Esophagus muscularis mucosa (tissue), 4 donors: ENCODE results near the gene LMF1. TPM values are rescaled to one million over a fixed set of nuclear protein-coding genes. Genes with fewer than 3 reads are reported as not detected.
A peak's percentile ranks its signal among the peaks of the same experiment; 100 is the strongest.

Experiments used
- DNase-seq: peaks from one replicate; pipeline ENCODE4 v3.0.0-alpha.2; 2017; ENCODE audit errors: extremely low spot score
- H3K27ac ChIP-seq, 4 donors: fragments of 200-600 bp; sonication (generic); replicated peaks in 1 of 4; 1 replicate in 3 of 4; 2 replicates in 1 of 4; pipeline ENCODE4 v1.5.1; 2016 to 2019; ENCODE audit warnings: mild to moderate bottlenecking in 1 of 4
- H3K27me3 ChIP-seq, 4 donors: fragments of 200-600 bp; sonication (generic); one replicate each; pipeline versions ENCODE4 v1.5.1 to v1.6.0; 2016 to 2019
- H3K36me3 ChIP-seq, 4 donors: fragments of 200-600 bp; sonication (generic); one replicate each; pipeline ENCODE4 v1.5.1; 2016 to 2019
- H3K4me1 ChIP-seq, 4 donors: fragments of 200-600 bp; sonication (generic); one replicate each; pipeline ENCODE4 v1.5.1; 2016 to 2019
- H3K4me3 ChIP-seq, 4 donors: fragments of 200-600 bp; sonication (generic); 1 replicate in 2 of 4; 2 replicates in 2 of 4; pipeline ENCODE4 v1.5.1; 2016 to 2019; ENCODE audit warnings: mild to moderate bottlenecking in 4 of 4, moderate library complexity in 1 of 4
- H3K9me3 ChIP-seq, 4 donors: fragments of 200-600 bp; sonication (generic); 1 replicate in 3 of 4; 2 replicates in 1 of 4; pipeline ENCODE4 v1.5.1; 2016 to 2019
- CTCF ChIP-seq, 3 experiments: fragments of 200-600 bp in 2 of 3; fragments of 450-650 bp in 1 of 3; sonication (generic) in 2 of 3; IDR thresholded peaks; one replicate each; pipeline ENCODE4 v1.5.1; 2017 to 2019; ENCODE audit warnings: antibody characterized with exemption in 3 of 3, mild to moderate bottlenecking in 2 of 3, moderate library complexity in 1 of 3
- EP300 ChIP-seq: sonication (generic); formaldehyde crosslinking; IDR thresholded peaks from one replicate; pipeline ENCODE4 v1.6.1; 2017; ENCODE audit warnings: antibody characterized with exemption
- POLR2A ChIP-seq: fragments of 450-650 bp; IDR thresholded peaks from one replicate; pipeline ENCODE4 v1.6.1; 2017; ENCODE audit warnings: antibody characterized with exemption, moderate library complexity, mild to moderate bottlenecking, low read depth
- POLR2AphosphoS5 ChIP-seq, 2 donors: sonication (generic); formaldehyde crosslinking; IDR thresholded peaks; one replicate each; pipeline ENCODE4 v1.6.1; 2017; ENCODE audit warnings: antibody characterized with exemption in 2 of 2
- WGBS: methylation state at CpG from one replicate; pipeline ENCODE4 v1.1.5; 2018; 5-methylcytosine and 5-hydroxymethylcytosine counted together
- intact Hi-C: fragments of 100-400 bp; cut with DNase I; formaldehyde crosslinking; loops from one replicate; pipeline ENCODE4 v1.15.1; 2023
- total RNA-seq, 4 donors: library from RNA; depleted of rRNA; stranded (reverse); fragments of >200 nt; gene quantifications; one replicate each; pipeline versions ENCODE4 v1.1.0 to v1.2.1, GENCODE V29; 2016

Gene LMF1
- total RNA-seq, 4 donors from 2014 or later, result 14.5 to 32.0 (median 23.8) TPM

GRCh38 chr16:918741-919657 lies 51.8 kb downstream of the LMF1 start:
- no peak for DNase-seq
- TF ChIP-seq POLR2A (no peak), EP300 (no peak), CTCF (IDR thresholded peaks at IDR 0.05) (no peak), POLR2AphosphoS5 (IDR thresholded peaks at IDR 0.05) (no peak)
- H3K27ac ChIP-seq, result peak overlapping the region in 1 of 4 donors; percentile 60
- peaks cover 0 to 49% (median 15%) of the 10 kb centered on the region in 4 donors for H3K36me3 ChIP-seq
- H3K4me1 ChIP-seq, result peaks cover 10 to 19% (median 17%) of the 10 kb centered on the region in 4 donors
- no peaks in the 10 kb centered on the region for H3K27me3 ChIP-seq
- WGBS, result 96% methylated on average over 27 of the region's 47 CpGs
- H3K9me3 ChIP-seq, result no peaks in the 10 kb centered on the region
- intact Hi-C loops, result no loop called here
- H3K4me3 ChIP-seq, result no peak overlapping the region

DNA sequence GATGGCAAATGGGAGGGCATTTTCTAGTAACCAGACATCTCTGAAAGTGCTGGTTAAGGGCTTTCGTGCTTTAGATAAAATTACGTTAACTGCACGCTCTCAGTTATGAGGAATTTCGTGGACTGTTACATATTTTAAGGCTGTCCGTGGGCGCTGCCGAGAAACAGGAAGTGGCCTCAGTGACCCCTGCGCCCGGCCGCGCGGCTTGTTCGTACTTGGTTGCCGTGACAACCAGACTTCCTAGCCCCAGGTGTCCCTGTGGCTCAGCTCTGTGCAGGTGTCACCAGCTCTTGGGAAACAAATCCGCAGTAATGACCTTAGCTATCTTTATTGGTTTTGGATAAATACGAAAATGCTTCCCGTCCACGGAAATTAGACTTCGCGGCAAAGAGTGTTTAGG lies 52.7 kb downstream of the LMF1 start:
- Histone ChIP-seq H3K36me3 (peaks cover 0 to 49% (median 14%) of the 10 kb centered on the region in 4 donors), H3K9me3 (no peaks in the 10 kb centered on the region), H3K27me3 (no peaks in the 10 kb centered on the region), H3K4me3 (no peak overlapping the region), H3K27ac (no peak overlapping the region), H3K4me1 (peaks cover 10 to 19% (median 17%) of the 10 kb centered on the region in 4 donors)
- intact Hi-C loops, result no loop called here
- no peak for DNase-seq
- 79% methylated on average over 16 of the region's 20 CpGs for WGBS
- TF ChIP-seq POLR2A, result no peak
- no peak for TF ChIP-seq CTCF (IDR thresholded peaks at IDR 0.05)
- no peak for TF ChIP-seq POLR2AphosphoS5 (IDR thresholded peaks at IDR 0.05)

- intact Hi-C loops, result no loop called here
- Histone ChIP-seq H3K9me3 (no peaks in the 10 kb centered on the region), H3K27me3 (no peaks in the 10 kb centered on the region), H3K27ac (no peak overlapping the region), H3K4me1 (peaks cover 10 to 19% (median 17%) of the 10 kb centered on the region in 4 donors), H3K4me3 (no peak overlapping the region), H3K36me3 (peaks cover 0 to 51% (median 15%) of the 10 kb centered on the region in 4 donors)
- DNase-seq, result no peak
- 94% methylated on average over 9 of the region's 21 CpGs for WGBS
- no peak for TF ChIP-seq POLR2AphosphoS5 (IDR thresholded peaks at IDR 0.05)
- TF ChIP-seq POLR2A, result no peak
- TF ChIP-seq CTCF (IDR thresholded peaks at IDR 0.05), result no peak
- no peak for TF ChIP-seq EP300
Measured at GRCh38 chr16:917591-918061, 53.2 kb downstream of the LMF1 start.

DNA sequence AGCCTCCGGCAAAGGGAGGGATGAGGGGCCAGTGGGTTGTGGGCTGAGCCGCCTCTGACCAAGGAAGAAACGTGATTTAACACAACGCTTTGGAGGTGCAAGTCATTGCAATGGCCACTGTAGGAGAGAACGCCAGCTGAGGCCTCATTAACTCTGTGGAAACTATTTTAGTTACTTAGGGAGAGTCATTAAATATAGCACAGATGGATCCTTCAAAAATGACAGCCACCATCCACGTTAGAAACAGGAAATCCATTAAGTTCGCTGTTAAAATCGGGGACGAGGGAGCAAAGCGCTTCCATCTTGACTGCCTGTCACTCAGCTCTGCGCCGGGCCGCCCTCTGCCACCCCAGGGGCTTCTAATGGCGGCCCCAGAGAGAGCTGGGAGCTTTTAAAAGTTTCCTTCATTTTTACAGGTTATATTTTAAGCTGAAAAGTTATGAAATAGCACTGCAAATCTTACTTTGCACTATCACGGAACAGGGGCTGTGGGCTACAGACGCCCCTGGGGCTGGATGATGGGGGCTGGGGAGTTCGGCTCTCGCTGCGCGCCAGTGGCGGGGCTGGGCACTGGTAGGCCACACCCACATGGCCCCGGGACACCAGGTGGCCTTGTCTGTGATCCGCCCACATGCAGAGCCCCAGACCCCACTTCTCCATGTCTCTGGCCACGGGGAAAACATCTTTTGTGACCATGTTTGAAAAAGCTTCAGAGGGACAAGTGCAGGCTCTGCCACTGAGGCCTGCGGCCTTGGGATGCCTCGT lies 54.6 kb downstream of the LMF1 start:
- Histone ChIP-seq H3K27me3 (no peaks in the 10 kb centered on the region), H3K36me3 (peaks cover 0 to 47% (median 13%) of the 10 kb centered on the region in 4 donors), H3K4me3 (no peak overlapping the region), H3K27ac (no peak overlapping the region), H3K9me3 (no peaks in the 10 kb centered on the region), H3K4me1 (peaks cover 10 to 19% (median 17%) of the 10 kb centered on the region in 4 donors)
- intact Hi-C loops, result no loop called here
- WGBS, result 86% methylated on average over 25 of the region's 26 CpGs
- no peak for DNase-seq
- TF ChIP-seq POLR2A, result no peak
- no peak for TF ChIP-seq POLR2AphosphoS5 (IDR thresholded peaks at IDR 0.05)
- TF ChIP-seq CTCF (IDR thresholded peaks at IDR 0.05), result no peak
- TF ChIP-seq EP300, result no peak
